SK-N-SH (cell line): ENCODE measurements around the gene NDUFB11. TPM values are rescaled to one million over a fixed set of nuclear protein-coding genes. Genes with fewer than 3 reads are reported as not detected.

Experiments
- CTCF ChIA-PET: fragments of 300-600, 350-600 bp; formaldehyde crosslinking; extraction: SDS; loops from one replicate; lab custom pipeline; 2021; lab: Yijun Ruan, JAX
- POLR2A ChIA-PET: fragments of 350-600 bp; sonication (Branson Sonifier 250); formaldehyde crosslinking; extraction: SDS; loops from one replicate; lab custom pipeline; 2020; ENCODE audit warnings: antibody characterized with exemption, inconsistent platforms; lab: Yijun Ruan, JAX
- DNase-seq: peaks from one replicate; pipeline ENCODE4 v3.0.0; 2012
- H2AFZ ChIP-seq: fragments of 200-600 bp; sonication (generic); 2 replicates; pipeline ENCODE4 v1.8.1; 2016; ENCODE audit warnings: antibody characterized with exemption, mild to moderate bottlenecking, low read depth
- H3F3A ChIP-seq: fragments of 200-600 bp; sonication (generic); replicated peaks from 2 replicates; pipeline ENCODE3; 2016; ENCODE audit warnings: antibody characterized with exemption, mild to moderate bottlenecking; ENCODE audit not compliant: insufficient read depth
- H3K27ac ChIP-seq, 2 experiments: fragments of 200-500 bp in 1 of 2; fragments of 200-600 bp in 1 of 2; sonication (Bioruptor generic) in 1 of 2; sonication (generic), shearing (Covaris generic) in 1 of 2; 2 replicates each; pipeline versions ENCODE4 v1.5.1 to v1.6.1; 2014 to 2016; ENCODE audit warnings: low read depth in 2 of 2, inconsistent platforms in 1 of 2, low read length in 1 of 2, mild to moderate bottlenecking in 1 of 2, mixed read lengths in 1 of 2
- H3K27me3 ChIP-seq: fragments of 200-600 bp; sonication (generic), shearing (Covaris generic); 2 replicates; pipeline ENCODE4 v1.6.1; 2016; ENCODE audit warnings: mixed run types; ENCODE audit not compliant: insufficient read depth
- H3K36me3 ChIP-seq, 2 experiments: fragments of 200-500 bp in 1 of 2; fragments of 200-600 bp in 1 of 2; sonication (Bioruptor generic) in 1 of 2; sonication (generic) in 1 of 2; replicated peaks in 1 of 2; 2 replicates each; pipeline versions ENCODE3 to v1.5.1; 2014 to 2016; ENCODE audit warnings: low read length in 1 of 2, mild to moderate bottlenecking in 1 of 2; ENCODE audit not compliant: insufficient read depth in 2 of 2, control insufficient read depth in 1 of 2
- H3K4me1 ChIP-seq, 2 experiments: fragments of 200-500 bp in 1 of 2; fragments of 200-600 bp in 1 of 2; sonication (Bioruptor generic) in 1 of 2; sonication (generic), shearing (Covaris generic) in 1 of 2; 2 replicates each; pipeline versions ENCODE4 v1.5.1 to v1.6.1; 2014 to 2016; ENCODE audit warnings: low read depth in 1 of 2, low read length in 1 of 2, mixed run types in 1 of 2; ENCODE audit not compliant: insufficient read depth in 2 of 2, control insufficient read depth in 1 of 2
- H3K4me2 ChIP-seq: fragments of 200-600 bp; sonication (generic), shearing (Covaris generic); 2 replicates; pipeline ENCODE4 v1.6.1; 2017; ENCODE audit warnings: mixed run types
- H3K4me3 ChIP-seq, 2 experiments: fragments of 200-500 bp in 1 of 2; fragments of 200-600 bp in 1 of 2; sonication (Bioruptor generic) in 1 of 2; sonication (generic), shearing (Covaris generic) in 1 of 2; 2 replicates each; pipeline versions ENCODE4 v1.5.1 to v1.8.1; 2014 to 2016; ENCODE audit warnings: low read depth in 2 of 2, inconsistent platforms in 1 of 2, low read length in 1 of 2, mild to moderate bottlenecking in 1 of 2, mixed read lengths in 1 of 2, moderate library complexity in 1 of 2
- H3K79me2 ChIP-seq: fragments of 200-600 bp; sonication (generic); 2 replicates; pipeline ENCODE4 v1.8.1; 2017; ENCODE audit warnings: mild to moderate bottlenecking; ENCODE audit not compliant: insufficient read depth
- H3K9ac ChIP-seq: fragments of 200-600 bp; sonication (generic); 2 replicates; pipeline ENCODE4 v1.6.1; 2017; ENCODE audit warnings: mixed run types
- H3K9me2 ChIP-seq: fragments of 200-600 bp; sonication (generic); 2 replicates; pipeline ENCODE4 v1.6.1; 2017; ENCODE audit warnings: mixed run types
- H3K9me3 ChIP-seq: fragments of 200-600 bp; sonication (generic); 2 replicates; pipeline ENCODE4 v1.6.1; 2017; ENCODE audit warnings: mixed run types, mild to moderate bottlenecking, moderate library complexity
- H4K20me1 ChIP-seq: fragments of 200-600 bp; sonication (generic); 2 replicates; pipeline ENCODE4 v1.6.1; 2017; ENCODE audit warnings: mild to moderate bottlenecking, mixed run types; ENCODE audit not compliant: insufficient read depth
- ELF1 ChIP-seq: IDR thresholded peaks from 2 replicates; pipeline ENCODE4 v1.4.0; 2012
- EZH2phosphoT487 ChIP-seq: fragments of 200-600 bp; sonication (generic); IDR thresholded peaks from 2 replicates; pipeline ENCODE4 v1.6.1; 2017; ENCODE audit warnings: low read depth, mixed run types, mild to moderate bottlenecking, antibody characterized with exemption, moderate library complexity, borderline replicate concordance
- FOSL2 ChIP-seq: IDR thresholded peaks from 2 replicates; pipeline ENCODE4 v1.4.0; 2012; ENCODE audit warnings: low read depth, mild to moderate bottlenecking, moderate library complexity, borderline replicate concordance
- FOXM1 ChIP-seq: IDR thresholded peaks from 2 replicates; pipeline ENCODE4 v1.4.0; 2012; ENCODE audit warnings: low read depth, mild to moderate bottlenecking
- GATA2 ChIP-seq: sonication (generic); formaldehyde crosslinking; IDR thresholded peaks from 2 replicates; pipeline ENCODE4 v1.5.0; 2020; ENCODE audit warnings: mild to moderate bottlenecking, missing genetic modification reagents
- IRF3 ChIP-seq: fragments of 150-350 bp; IDR thresholded peaks from 2 replicates; pipeline ENCODE4 v1.6.1; 2016; ENCODE audit warnings: mild to moderate bottlenecking, low read depth, low read length
- JUND ChIP-seq: IDR thresholded peaks from 2 replicates; pipeline ENCODE4 v1.4.0; 2012
- MEF2A ChIP-seq: IDR thresholded peaks from 2 replicates; pipeline ENCODE4 v1.4.0; 2012; ENCODE audit warnings: low read depth, borderline replicate concordance
- NRF1 ChIP-seq: IDR thresholded peaks from 2 replicates; pipeline ENCODE4 v1.6.1; 2012; ENCODE audit warnings: low read depth, mild to moderate bottlenecking, low read length
- PBX3 ChIP-seq: IDR thresholded peaks from 2 replicates; pipeline ENCODE4; 2012
- RAD21 ChIP-seq: IDR thresholded peaks from 2 replicates; pipeline ENCODE4 v1.6.1; 2012; ENCODE audit warnings: mild to moderate bottlenecking, low read length
- RFX5 ChIP-seq: IDR thresholded peaks from 2 replicates; pipeline ENCODE4 v1.6.1; 2012; ENCODE audit warnings: mild to moderate bottlenecking, improper control_type of control experiment, low read length
- RXRA ChIP-seq: IDR thresholded peaks from 2 replicates; pipeline ENCODE4 v1.4.0; 2012; ENCODE audit warnings: low read depth, mild to moderate bottlenecking, borderline replicate concordance
- TAF1 ChIP-seq: IDR thresholded peaks from 2 replicates; pipeline ENCODE4 v1.6.1; 2012; ENCODE audit warnings: low read depth, mild to moderate bottlenecking, low read length, moderate library complexity, borderline replicate concordance
- TCF12 ChIP-seq: IDR thresholded peaks from 2 replicates; pipeline ENCODE4 v1.4.0; 2012
- TEAD4 ChIP-seq: IDR thresholded peaks from 2 replicates; pipeline ENCODE4 v1.4.0; 2012; ENCODE audit warnings: mild to moderate bottlenecking, borderline replicate concordance; ENCODE audit not compliant: insufficient read depth
- USF1 ChIP-seq: IDR thresholded peaks from 2 replicates; pipeline ENCODE4 v1.4.0; 2012; ENCODE audit warnings: low read depth, borderline replicate concordance
- ZBTB33 ChIP-seq: IDR thresholded peaks from 2 replicates; pipeline ENCODE4 v1.4.0; 2012; ENCODE audit warnings: low read depth, borderline replicate concordance
- WGBS: methylation state at CpG from one replicate; pipeline ENCODE4 v1.1.6; 2017; ENCODE audit warnings: low lambda C conversion rate; 5-methylcytosine and 5-hydroxymethylcytosine counted together
- polyA plus RNA-seq, 3 experiments: library from polyadenylated mRNA; depleted of rRNA; stranded (reverse); fragments of >200 nt; gene quantifications; 2 replicates each; pipeline ENCODE4 v1.2.3, GENCODE V29; 2012

Gene NDUFB11
- polyA plus RNA-seq, 1 of the 3 experiments (the other 2 are of a cell fraction) = 107 TPM

GRCh38 chrX:47097018-47097417, 47.5 kb downstream of the NDUFB11 start:
- WGBS = 54% methylated on average over 4 of the region's 4 CpGs
- Histone ChIP-seq H2AFZ (no peak overlapping the region), H3F3A (no peaks in the 10 kb centered on the region), H3K4me2 (no peak overlapping the region), H3K79me2 (no peaks in the 10 kb centered on the region), H3K4me3 (no peak overlapping the region), H3K9me2 (no peaks in the 10 kb centered on the region), H3K36me3 (no peaks in the 10 kb centered on the region), H4K20me1 (no peaks in the 10 kb centered on the region), H3K27me3 (peaks cover 10% of the 10 kb centered on the region; the same call in 1 of the 2 replicates), H3K9me3 (no peaks in the 10 kb centered on the region), H3K9ac (no peak overlapping the region), H3K4me1 (no peaks in the 10 kb centered on the region), H3K27ac (no peak overlapping the region)
- no peak for DNase-seq
- ChIA-PET CTCF (no interaction called here), POLR2A (no interaction called here)
- TF ChIP-seq PBX3 (no peak), TCF12 (no peak), RAD21 (no peak), NRF1 (no peak), TEAD4 (no peak), ELF1 (no peak), MEF2A (no peak), FOSL2 (no peak), RXRA (no peak), ZBTB33 (no peak), GATA2 (no peak), EZH2phosphoT487 (no peak), USF1 (no peak), TAF1 (no peak), JUND (no peak), FOXM1 (no peak), RFX5 (no peak), IRF3 (no peak)
